NCI-H226 (cell line): ENCODE measurements around the gene WWOX.

Experiments used
- DNase-seq: peaks from one replicate; pipeline ENCODE4 v3.0.0-alpha.2; 2015

The WWOX gene

DNA sequence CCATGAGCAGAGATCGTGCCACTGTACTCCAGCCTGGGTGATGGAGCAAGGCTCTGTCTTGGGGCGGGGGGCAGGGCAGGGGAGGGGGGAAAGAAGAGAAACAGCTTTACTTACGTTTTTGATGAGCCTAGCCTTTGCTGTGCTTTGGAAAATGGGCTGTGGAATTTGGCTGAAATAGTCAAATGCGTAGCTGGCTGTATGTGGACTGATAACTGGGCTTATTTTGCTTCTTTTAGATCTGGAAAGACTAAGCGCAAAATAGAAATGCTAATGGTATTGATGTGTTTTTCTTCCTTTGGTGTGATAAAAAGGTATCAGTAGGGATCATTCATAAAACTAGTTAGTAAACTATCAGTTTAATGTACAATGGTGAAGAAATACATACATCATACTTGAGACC is 346.4 kb downstream of the WWOX start:
- no peak for DNase-seq

- DNase-seq: no peak
Measured at GRCh38 chr16:78446486-78446885, 347.0 kb downstream of the WWOX start.

DNA sequence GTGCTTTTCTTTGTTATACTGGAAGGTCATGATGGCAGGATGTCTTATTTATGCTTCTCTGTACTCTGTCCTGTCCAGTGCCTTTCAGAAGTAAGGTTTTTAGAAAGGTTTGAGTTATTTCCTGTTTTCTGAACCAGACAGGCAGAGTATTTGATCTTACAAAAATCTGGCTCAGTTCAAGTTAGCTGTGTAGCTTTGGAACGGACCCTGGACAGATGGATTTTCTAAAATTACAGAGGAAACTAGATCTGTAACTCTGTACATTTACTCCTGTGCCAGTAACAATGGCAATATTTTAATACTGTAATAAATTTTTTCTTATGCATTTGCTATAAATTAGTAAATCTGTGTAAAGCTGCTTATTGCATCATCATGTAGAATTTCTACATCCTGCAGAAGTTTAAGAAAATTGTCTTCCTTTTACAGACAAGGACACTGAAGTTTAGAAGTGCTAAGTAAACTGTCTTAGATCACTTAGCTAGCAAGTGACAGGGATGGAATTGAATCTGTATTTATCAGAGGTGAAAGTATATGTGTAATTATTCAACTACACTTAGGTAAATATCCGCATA is 347.6 kb downstream of the WWOX start:
- no peak for DNase-seq

DNA sequence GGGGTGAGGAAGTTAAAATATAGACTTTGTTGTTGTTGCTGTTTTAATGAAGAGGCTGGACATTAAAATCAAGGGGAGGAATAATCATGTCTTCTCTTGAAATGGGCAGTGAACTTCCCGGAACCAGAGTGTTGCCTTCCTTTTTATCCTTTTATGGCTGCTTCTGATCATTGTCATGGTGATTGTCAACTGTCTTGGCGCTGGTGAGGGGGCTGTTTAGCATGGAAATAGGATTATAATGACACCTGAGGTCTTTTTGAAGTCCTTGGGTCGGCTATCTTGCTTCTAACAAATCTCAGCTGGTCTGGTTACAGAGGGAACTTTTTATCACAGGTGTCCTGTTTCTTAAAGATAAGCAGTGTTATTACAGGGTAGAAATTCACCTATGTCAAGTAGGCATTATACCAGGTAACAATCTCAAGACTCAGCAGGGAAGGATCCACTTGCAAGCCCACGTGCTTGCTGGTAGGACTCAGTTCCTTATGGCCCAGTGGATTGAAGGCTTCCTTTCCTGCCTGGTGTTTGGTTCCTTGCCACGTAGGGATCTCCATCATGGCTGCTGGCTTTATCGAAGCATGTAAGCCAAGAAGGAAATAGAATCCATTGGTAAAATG is 349.3 kb downstream of the WWOX start:
- DNase-seq: no peak

DNA sequence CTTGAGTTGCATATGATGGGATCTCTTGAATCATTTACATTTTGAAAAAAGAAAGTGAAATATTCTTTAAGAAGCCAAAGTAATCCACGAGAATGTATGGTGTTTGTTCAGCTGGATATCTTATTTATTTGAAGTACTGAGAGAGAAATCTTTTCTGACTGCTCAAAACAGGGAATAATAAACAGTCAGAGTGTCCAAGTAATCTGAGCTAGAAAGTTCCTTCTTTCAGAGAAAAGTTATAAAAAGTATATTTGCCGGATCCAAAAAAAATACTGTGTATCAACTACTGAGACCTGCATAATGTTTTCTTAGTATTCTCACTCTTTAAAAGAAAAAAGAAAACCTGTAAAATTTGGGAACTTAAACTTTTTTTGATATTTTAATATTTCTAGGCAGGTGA is 350.8 kb downstream of the WWOX start:
- DNase-seq: no peak

DNA sequence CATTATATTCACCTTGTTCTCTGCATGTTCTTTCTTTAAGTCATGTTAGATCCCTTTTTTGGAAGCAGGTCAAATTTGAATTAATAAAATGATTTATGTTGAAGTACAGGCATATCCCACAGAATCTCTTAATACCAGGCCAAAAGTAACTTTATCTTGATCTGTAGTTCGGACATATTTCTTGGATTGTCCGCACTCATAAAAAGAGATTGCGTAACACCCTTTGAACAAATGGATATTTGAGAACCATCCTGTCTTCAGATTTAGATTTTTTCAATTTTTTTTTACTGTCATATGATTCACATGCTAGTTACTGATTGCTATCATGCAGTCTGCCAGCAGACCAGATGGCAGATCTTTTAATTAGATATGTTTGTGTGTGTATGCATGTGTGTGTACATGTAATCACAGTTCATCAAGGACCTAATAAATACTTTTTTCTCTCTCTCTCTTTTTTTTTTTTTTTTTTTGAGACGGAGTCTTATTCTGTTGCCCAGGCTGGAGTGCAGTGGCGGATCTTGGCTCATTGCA is 352.6 kb downstream of the WWOX start:
- no peak for DNase-seq

DNA sequence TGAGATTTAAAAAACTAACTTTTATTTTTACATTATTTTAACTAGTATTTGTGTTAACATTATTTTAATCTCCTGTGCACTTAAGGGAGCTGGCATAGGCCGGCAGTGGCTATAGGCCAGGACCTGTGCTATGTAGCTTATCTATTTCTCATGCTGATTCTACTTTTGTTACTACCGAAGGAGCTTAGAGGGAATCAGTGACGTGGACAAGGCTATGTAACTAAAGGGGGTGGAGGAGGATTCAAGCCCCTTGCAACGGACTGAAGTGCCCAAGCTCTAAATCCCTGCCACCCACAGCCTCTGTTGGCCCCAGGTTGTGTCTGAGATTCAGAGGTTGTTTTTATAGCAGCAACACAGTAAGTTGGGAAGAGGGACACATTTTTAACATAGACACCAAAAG is 356.4 kb downstream of the WWOX start:
- DNase-seq: no peak

DNA sequence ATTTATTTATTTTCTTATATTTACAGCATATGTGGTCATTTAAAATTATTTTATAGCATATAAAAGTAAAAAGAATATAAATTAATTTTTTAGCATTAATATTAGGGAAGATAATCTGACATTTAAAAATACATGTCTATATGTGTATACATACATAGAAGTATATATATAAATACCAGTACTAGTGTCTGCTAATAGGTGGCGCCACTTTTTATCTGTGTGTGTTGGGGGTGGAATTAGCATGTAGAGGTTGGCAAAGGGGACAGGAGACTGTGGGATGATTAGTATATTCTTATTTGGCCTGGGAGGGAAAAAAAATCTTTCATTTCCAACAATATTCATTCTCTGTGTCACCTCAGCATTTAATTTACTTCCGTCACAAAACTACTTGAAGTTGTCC is 359.1 kb downstream of the WWOX start:
- no peak for DNase-seq

GRCh38 chr16:78460428-78460827 is 361.0 kb downstream of the WWOX start:
- no peak for DNase-seq

DNA sequence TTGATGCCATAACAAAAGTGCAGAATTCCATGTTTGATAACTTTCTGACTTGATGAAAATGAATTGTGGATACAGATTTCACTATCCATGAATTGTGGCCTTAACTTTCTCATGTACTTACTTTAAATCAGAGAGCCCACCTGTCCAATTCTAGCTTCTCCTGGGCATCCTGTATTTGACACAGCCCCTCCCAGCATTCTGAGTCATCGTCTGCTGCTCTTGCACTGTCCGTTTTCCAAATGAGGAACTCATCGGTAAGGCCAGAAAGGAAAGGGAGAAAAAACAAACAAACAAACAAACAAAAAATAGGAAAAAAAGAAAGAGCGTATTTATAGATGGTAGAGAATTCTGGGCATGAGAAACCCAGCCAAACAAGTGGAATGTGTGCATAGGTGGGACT is 361.6 kb downstream of the WWOX start:
- DNase-seq: no peak

GRCh38 chr16:78461496-78462287 is 362.2 kb downstream of the WWOX start:
- DNase-seq: no peak

DNA sequence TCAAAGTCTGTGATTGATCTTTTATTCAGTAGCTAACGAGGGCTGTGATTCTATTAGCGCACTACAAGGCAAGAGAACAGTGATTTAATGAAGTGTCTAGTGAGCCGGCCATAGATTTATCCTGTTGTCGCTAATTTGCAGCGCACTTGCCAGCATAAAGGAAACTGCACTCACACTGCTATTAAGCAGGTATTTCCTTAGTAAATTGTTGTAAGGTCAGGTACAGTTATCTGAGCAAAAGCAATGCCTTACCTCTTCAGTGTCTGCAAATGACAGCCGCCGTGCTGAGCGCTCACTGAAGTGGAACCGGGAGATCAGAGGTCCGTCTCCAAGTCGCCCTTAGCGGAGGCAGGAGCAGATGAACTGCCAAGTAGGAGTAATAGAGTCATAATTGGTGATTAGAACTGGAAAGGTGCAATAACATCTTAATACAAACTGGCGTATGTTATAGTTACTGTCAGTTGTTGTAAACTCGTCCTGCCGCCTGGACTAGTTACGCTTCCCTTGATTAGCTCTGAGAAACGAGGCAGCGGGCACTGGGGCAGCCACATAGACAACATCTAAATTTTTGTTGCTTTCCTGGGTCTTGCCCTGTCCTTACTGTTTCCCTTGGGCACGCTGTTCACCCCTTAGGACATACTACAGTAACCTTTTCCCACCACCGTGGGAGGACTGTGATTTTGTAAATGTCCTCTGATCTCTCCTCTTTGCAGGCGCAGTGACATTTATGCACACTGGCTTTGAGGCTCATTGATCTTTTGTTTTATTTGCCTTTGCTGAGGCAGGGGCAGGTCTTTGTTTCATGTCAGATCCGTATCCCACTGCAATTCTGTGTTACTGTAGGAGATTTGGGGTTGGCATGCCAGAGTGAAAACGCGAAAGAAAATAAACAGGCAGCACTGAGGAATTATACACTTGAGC is 363.1 kb downstream of the WWOX start:
- DNase-seq: no peak

DNA sequence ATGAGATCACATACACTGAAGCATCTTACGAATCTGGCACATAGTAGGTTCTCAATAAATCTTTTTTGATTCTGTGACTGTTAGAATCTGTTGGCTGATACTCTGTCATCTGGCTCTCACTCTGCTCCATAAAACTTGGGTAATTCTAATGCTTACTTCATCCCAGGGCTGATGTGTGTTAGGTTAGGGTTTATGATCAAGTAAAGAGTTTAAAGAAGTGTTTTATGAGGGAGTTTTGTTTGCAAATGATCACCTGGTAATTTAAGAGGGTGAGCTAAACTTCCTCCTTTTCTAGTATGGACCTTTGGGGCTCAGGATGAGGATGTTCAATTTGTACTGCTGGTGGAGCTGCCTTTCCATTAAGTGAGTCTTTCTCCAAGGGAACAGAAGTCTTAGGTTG is 364.1 kb downstream of the WWOX start:
- DNase-seq: no peak

DNA sequence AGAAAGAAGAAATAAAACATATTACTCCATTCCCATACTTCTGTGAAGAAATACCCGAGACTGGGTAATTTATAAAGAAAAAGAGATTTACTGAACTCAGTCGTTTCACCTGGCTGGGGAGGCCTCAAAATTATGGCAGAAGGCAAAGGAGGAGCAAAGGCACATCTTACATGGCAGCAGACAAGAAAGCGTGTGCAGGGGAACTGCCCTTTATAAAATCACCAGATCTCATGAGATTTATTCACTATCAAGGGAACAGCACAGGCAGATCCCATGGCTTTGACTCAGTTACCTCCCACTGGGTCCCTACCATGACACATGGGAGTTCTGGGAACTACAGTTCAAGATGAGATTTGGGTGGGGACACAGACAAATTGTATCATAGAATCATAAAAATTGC is 365.4 kb downstream of the WWOX start:
- no peak for DNase-seq

DNA sequence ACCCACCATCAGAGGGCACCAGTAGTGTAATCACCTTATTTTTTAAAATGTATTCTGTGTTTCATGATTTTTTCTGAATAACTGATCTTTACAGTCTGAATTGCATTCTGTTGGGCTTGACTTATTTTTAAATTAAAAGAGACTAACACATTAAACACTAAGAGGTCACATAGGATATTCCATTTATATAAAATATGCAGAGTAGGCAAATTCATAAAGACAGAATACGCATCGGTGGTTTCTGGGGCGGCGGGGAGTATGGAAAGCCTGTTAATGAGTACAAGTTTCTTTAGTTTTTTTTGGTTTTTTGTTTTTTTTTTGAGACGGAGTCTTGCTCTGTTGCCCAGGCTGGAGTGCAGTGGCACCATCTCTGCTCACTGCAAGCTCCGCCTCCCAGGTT is 366.3 kb downstream of the WWOX start:
- no peak for DNase-seq

DNA sequence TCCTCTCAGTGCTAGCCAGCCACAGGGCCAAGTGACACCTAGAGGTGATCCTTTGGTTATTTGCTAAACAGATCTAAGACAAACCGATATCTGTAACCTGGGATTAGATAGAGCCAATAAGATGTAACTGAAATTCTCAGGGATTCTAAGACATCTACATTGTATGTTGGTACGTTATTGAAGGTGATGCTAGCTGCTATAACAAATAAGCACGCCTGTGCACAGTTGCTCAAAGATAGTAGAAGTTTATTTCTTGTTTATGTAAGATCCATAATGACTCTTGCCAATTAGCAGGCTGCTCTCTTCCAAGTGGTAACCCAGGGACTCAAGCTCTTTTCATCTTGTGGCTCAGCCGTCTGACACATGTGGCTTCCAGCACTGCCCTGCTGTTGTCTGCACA is 370.3 kb downstream of the WWOX start:
- DNase-seq: no peak

DNA sequence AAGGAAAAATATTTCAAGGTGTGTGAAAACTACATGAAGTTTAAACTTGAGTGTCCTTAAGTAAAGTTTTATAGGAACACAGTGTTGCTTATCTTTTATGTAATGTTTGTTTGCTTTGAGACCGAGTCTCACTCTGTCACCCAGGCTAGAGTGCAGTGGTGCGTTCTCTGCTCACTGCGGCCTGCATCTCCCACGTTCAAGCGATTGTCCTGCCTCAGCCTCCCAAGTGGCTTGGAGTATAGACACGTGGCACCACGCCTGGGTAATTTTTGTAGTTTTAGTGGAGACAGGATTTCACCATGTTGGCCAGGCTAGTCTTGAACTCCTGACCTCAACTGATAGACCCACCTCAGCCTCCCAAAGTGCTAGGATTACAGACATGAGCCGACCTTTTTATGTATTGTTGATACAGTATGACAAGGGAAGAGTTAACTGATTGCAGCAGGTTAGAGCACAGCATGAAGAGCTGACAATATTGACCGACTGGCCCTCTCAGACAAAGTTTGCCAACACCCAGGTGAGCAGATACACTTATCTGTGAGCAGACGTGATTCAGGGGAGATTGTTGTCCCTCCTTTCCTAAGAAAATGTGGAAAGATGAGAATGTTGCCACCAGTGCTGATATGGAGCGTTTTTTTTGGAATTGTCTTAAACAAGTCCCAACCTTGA is 373.7 kb downstream of the WWOX start:
- no peak for DNase-seq

DNA sequence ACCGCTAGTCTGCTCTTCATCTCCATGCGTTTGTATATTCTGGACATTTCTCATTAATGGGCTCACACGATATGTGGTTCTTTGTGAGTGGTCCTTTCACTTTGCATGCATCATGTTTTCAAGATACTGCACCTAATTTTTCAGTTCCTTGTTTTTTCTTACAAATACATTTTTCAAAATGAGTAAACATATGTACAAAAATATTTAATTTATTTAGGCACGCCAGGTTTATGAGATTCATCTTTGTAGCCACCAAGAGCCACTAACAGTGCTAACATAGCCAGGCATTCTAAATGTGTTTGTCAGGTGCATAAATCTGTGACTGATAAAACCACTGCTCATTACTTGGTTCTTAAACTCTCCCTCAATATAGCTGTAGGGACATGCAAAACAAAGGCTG is 375.3 kb downstream of the WWOX start:
- no peak for DNase-seq

DNA sequence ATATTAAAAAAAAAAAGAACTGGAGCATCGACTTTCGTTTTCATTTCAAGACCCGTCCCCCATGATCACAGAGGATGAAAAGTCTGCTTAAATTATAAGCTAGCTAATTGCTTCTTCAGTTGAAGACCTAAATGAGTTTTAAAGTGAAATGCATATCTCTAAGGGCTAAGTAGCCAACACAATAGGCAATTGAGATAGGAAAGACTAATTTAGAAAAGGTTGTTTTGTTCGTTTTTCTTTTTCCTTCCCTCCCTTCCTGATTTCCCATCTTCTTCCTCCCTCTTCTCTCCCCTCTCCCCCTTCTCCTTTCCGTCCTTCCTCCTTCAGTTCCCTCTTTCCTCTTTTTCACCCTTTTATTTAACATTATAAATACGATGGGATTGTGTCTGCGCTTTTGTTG is 377.2 kb downstream of the WWOX start:
- DNase-seq: no peak

- no peak for DNase-seq
Measured at GRCh38 chr16:78478267-78478861, 378.9 kb downstream of the WWOX start.

DNA sequence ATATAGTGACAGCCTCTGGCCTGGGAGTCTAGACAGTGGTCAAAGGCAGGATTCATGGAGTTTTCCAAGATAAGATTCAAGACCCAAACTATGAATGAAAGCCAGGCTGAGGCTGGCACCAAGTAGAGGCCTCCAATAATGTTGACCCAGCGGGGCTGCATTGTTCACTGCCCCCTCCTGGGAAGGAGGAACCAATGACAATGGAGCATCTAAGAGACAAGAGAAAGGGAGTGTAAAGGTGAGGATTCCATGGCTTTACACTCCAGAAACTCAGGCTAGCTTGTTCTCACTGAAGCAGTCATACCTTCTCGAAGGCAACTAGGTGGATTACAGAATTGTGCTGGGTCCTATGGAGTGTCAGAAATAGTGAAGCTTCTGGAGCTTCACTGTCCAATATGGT is 380.3 kb downstream of the WWOX start:
- no peak for DNase-seq

DNA sequence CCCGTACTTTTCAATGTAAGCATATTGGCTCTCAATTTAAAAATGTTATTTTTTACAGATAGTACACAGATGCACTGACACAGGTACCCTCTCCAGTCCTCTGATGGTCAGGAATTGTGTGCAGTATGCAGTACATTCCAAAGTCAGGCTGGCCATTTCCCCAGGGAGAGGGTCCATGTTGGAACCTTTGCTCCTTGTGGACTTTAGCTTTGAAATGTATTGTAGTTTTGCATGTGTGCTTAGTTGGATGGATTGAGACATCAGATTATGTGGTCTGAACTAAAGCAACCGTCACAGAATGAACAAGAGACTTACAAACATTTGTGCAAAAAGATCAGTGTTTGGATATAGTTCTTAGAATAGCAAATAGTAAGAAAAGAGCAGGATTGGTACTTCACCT is 381.1 kb downstream of the WWOX start:
- DNase-seq: no peak
